Stimulated activated effector memory CD8-positive, alpha-beta T cell treated with anti-CD3 and anti-CD28 coated beads, Interleukin-12 subunit alpha, Interleukin-12 subunit beta, amount 100 ng/mL, for 72 hours (primary cell): ENCODE measurements around the gene OFD1.

ENCODE experiments used
- ATAC-seq: fragments of 150-1000 bp; cut with Tn5 transposase; 2 replicates; pipeline ENCODE4 v1.10.0; 2021
- DNase-seq, 2 donors: peaks; one replicate each; pipeline ENCODE4 v3.0.0; 2021 to 2022; ENCODE audit warnings: low spot score in 2 of 2
- H3K27ac Mint-ChIP-seq: one replicate; pipeline ENCODE4 v1.8.0; 2022; ENCODE audit warnings: mild to moderate bottlenecking, mixed read lengths
- H3K36me3 Mint-ChIP-seq: one replicate; pipeline ENCODE4 v1.8.0; 2022; ENCODE audit warnings: mild to moderate bottlenecking, mixed read lengths
- H3K4me1 Mint-ChIP-seq: one replicate; pipeline ENCODE4 v1.8.0; 2022; ENCODE audit warnings: mixed read lengths
- H3K4me3 Mint-ChIP-seq: one replicate; pipeline ENCODE4 v1.8.0; 2022; ENCODE audit warnings: mild to moderate bottlenecking, mixed read lengths
- H3K9me3 Mint-ChIP-seq: one replicate; pipeline ENCODE4 v1.8.0; 2022; ENCODE audit warnings: mixed read lengths

OFD1 gene

DNA sequence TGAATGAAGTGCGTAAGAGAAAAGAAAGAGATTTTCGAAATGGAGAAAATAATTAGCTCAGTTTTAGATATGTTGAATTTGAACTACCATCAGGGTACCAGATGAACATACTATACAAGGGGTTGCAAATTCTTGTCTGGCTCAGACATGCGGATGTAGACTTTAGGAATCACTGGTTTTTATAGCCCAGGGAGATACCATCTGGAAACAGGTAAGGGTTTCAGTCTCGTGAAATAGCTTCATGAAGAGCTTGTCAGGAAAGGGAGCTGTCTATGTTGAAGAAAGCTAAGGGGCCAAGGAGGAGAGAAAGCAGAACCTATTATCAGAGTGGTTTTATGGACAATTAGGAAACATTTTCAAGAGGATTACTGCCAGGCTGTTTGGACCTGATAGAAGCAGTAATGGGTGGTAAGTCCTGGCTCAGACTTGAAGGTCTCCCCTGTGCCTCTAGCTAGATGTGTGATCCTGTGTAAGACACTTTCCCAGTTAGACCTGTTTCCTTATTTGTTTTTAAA is 38.9 kb upstream of the OFD1 start:
- ATAC-seq (no peak), DNase-seq (no peak)
- Mint-ChIP-seq H3K27ac (peak overlapping the region; percentile 30), H3K9me3 (no peaks in the 10 kb centered on the region), H3K36me3 (peaks cover 42% of the 10 kb centered on the region), H3K4me3 (no peak overlapping the region), H3K4me1 (peaks cover 64% of the 10 kb centered on the region)

GRCh38 chrX:13697455-13697854 is 37.1 kb upstream of the OFD1 start:
- peak; percentile 77 for ATAC-seq
- Mint-ChIP-seq H3K4me3 (peak overlapping the region; percentile 33), H3K27ac (peak overlapping the region; percentile 75)

DNA sequence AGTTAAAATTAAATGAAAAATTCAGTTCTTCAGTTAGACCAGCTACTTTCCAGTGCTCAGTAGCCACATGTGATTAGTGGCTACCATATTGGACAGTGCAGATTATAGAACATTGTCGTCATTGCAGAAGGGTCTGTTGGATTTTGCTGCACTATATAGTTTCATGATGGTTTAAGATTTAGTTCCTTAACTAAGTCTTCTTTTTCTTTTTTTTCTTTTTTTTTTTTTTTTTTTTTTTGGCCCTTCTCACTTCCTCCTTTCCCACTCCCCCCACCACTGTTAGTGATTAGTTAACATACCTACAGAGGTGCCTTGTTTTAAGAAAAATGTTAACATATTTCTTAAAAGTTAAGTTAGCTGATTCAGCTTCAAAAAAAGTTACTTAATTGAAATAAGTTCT is 36.6 kb upstream of the OFD1 start:
- DNase-seq (no peak), ATAC-seq (no peak)
- peaks cover 66% of the 10 kb centered on the region for H3K4me1 Mint-ChIP-seq
- no peaks in the 10 kb centered on the region for H3K9me3 Mint-ChIP-seq
- H3K27ac Mint-ChIP-seq, result no peak overlapping the region
- H3K36me3 Mint-ChIP-seq, result peaks cover 33% of the 10 kb centered on the region
- H3K4me3 Mint-ChIP-seq, result no peak overlapping the region

More at GRCh38 chrX:13697455-13697854, 37.1 kb upstream of the OFD1 start:
- H3K9me3 Mint-ChIP-seq, result no peaks in the 10 kb centered on the region
- H3K36me3 Mint-ChIP-seq, result peaks cover 35% of the 10 kb centered on the region
- peaks cover 66% of the 10 kb centered on the region for H3K4me1 Mint-ChIP-seq
- no peak for DNase-seq

DNA sequence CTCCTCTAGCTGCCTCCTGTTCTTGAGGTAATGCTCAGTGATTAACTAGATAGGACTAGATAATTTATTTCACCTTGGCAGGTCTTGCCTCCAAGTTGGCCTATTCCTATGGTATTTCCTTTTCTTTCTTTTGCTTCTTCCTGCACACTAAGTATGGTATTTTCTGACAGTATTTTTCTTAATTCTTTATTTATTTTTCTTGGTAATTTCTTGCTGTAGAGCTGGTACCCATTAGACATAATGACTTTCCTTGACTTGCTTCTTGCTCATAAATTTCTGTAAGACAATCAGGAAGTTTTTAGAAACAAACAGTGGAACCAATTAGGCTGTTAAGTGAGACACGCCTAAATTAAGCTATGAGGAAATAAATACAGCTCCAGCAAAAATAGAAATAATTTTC is 36.1 kb upstream of the OFD1 start:
- Mint-ChIP-seq H3K4me1 (peaks cover 66% of the 10 kb centered on the region), H3K9me3 (no peaks in the 10 kb centered on the region), H3K4me3 (no peak overlapping the region), H3K27ac (no peak overlapping the region), H3K36me3 (peaks cover 29% of the 10 kb centered on the region)
- DNase-seq, result no peak
- ATAC-seq, result no peak

GRCh38 chrX:13699183-13699826 is 35.2 kb upstream of the OFD1 start:
- peaks cover 70% of the 10 kb centered on the region for H3K4me1 Mint-ChIP-seq
- DNase-seq (no peak), ATAC-seq (peak; percentile 88)
- no peak overlapping the region for H3K27ac Mint-ChIP-seq
- no peaks in the 10 kb centered on the region for H3K9me3 Mint-ChIP-seq
- H3K36me3 Mint-ChIP-seq, result peaks cover 32% of the 10 kb centered on the region
- H3K4me3 Mint-ChIP-seq, result no peak overlapping the region

- Mint-ChIP-seq H3K4me3 (no peak overlapping the region), H3K4me1 (peaks cover 64% of the 10 kb centered on the region), H3K27ac (no peak overlapping the region), H3K36me3 (peaks cover 41% of the 10 kb centered on the region), H3K9me3 (no peaks in the 10 kb centered on the region)
- DNase-seq (no peak), ATAC-seq (no peak)
These were observed 34.2 kb upstream of the OFD1 start for GRCh38 chrX:13700380-13700779.

- H3K27ac Mint-ChIP-seq, result peak overlapping the region; percentile 85
- no peak for DNase-seq
- H3K4me3 Mint-ChIP-seq, result no peak overlapping the region
- ATAC-seq, result no peak
- H3K9me3 Mint-ChIP-seq, result no peaks in the 10 kb centered on the region
- peaks cover 54% of the 10 kb centered on the region for H3K4me1 Mint-ChIP-seq
- peaks cover 55% of the 10 kb centered on the region for H3K36me3 Mint-ChIP-seq
These were observed 32.3 kb upstream of the OFD1 start for GRCh38 chrX:13702111-13702789.

DNA sequence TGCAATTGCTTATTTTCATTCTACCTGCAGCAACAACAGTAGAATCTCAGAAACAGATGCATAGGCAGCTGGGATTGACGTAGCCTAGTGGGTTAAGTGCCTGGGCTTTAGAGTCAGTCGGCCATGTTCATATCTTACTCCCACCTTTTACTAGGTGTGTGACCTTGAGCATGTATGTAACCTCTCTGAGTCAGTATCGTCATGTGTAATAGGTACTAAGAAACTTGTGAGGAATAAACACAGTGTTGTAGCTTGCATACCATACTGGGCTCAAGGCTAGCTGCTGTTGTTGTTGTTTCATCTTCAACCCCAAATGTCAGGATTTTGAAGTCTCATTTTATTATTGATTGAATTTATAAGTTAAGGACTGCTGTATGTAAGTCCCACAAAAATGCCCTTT is 31.4 kb upstream of the OFD1 start:
- no peak for DNase-seq
- Mint-ChIP-seq H3K4me3 (no peak overlapping the region), H3K4me1 (peaks cover 53% of the 10 kb centered on the region), H3K27ac (peak overlapping the region; percentile 18), H3K9me3 (no peaks in the 10 kb centered on the region), H3K36me3 (peaks cover 54% of the 10 kb centered on the region)
- ATAC-seq, result peak; percentile 73

GRCh38 chrX:13703589-13703988 is 31.0 kb upstream of the OFD1 start:
- H3K4me3 Mint-ChIP-seq, result peak overlapping the region; percentile 26
- peaks cover 53% of the 10 kb centered on the region for H3K4me1 Mint-ChIP-seq
- no peaks in the 10 kb centered on the region for H3K9me3 Mint-ChIP-seq
- peaks cover 58% of the 10 kb centered on the region for H3K36me3 Mint-ChIP-seq
- no peak for DNase-seq
- peak; percentile 43 for ATAC-seq
- peak overlapping the region; percentile 18 for H3K27ac Mint-ChIP-seq

GRCh38 chrX:13711141-13711540 is 23.4 kb upstream of the OFD1 start:
- Mint-ChIP-seq H3K36me3 (peaks cover 92% of the 10 kb centered on the region), H3K27ac (peak overlapping the region; percentile 68), H3K9me3 (no peaks in the 10 kb centered on the region), H3K4me1 (peaks cover 14% of the 10 kb centered on the region), H3K4me3 (no peak overlapping the region)
- ATAC-seq (no peak), DNase-seq (no peak)

GRCh38 chrX:13716455-13716854 is 18.1 kb upstream of the OFD1 start:
- peak overlapping the region; percentile 81 for H3K27ac Mint-ChIP-seq
- peaks cover 16% of the 10 kb centered on the region for H3K4me1 Mint-ChIP-seq
- DNase-seq, result no peak
- H3K9me3 Mint-ChIP-seq, result no peaks in the 10 kb centered on the region
- H3K36me3 Mint-ChIP-seq, result peaks cover 95% of the 10 kb centered on the region
- ATAC-seq, result peak; percentile 98
- peak overlapping the region; percentile 38 for H3K4me3 Mint-ChIP-seq

DNA sequence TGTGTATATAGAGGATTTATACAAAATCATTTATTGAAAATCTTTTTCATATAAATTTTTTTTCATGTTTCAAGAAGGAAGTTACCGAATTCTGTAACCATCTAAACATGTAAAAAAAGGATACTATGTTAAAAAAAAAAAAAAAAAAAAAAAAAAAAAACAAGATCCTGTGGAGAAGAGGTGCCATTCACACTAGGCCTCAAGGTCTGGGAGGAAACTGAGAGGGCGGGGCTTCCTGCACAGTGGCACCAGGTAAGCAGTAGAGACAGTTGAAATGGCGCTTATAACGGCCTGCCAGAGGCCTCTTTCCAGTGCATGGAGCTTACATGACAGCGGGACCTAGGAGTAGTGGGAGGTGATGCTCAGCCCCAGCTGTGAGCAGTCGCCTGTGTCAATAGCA is 17.6 kb upstream of the OFD1 start:
- peaks cover 16% of the 10 kb centered on the region for H3K4me1 Mint-ChIP-seq

GRCh38 chrX:13717700-13718472 is 16.7 kb upstream of the OFD1 start:
- peaks cover 20% of the 10 kb centered on the region for H3K4me1 Mint-ChIP-seq
- no peak for DNase-seq
- H3K4me3 Mint-ChIP-seq, result no peak overlapping the region
- peaks cover 81% of the 10 kb centered on the region for H3K36me3 Mint-ChIP-seq
- H3K27ac Mint-ChIP-seq, result no peak overlapping the region
- no peaks in the 10 kb centered on the region for H3K9me3 Mint-ChIP-seq
- ATAC-seq, result no peak

More for the DNA sequence above, 17.6 kb upstream of the OFD1 start:
- H3K36me3 Mint-ChIP-seq, result peaks cover 90% of the 10 kb centered on the region
- peak overlapping the region; percentile 80 for H3K27ac Mint-ChIP-seq
- no peak overlapping the region for H3K4me3 Mint-ChIP-seq
- no peaks in the 10 kb centered on the region for H3K9me3 Mint-ChIP-seq
- ATAC-seq, result peak; percentile 34
- DNase-seq, result no peak

- H3K4me1 Mint-ChIP-seq, result peaks cover 32% of the 10 kb centered on the region
- H3K4me3 Mint-ChIP-seq, result no peak overlapping the region
- ATAC-seq, result peak; percentile 44
- H3K36me3 Mint-ChIP-seq, result peaks cover 71% of the 10 kb centered on the region
- no peaks in the 10 kb centered on the region for H3K9me3 Mint-ChIP-seq
- peak overlapping the region; percentile 50 for H3K27ac Mint-ChIP-seq
- DNase-seq, result no peak
These were observed 15.2 kb upstream of the OFD1 start for GRCh38 chrX:13719192-13719856.

GRCh38 chrX:13721371-13721770 is 13.2 kb upstream of the OFD1 start:
- Mint-ChIP-seq H3K9me3 (no peaks in the 10 kb centered on the region), H3K4me1 (peaks cover 42% of the 10 kb centered on the region), H3K36me3 (peaks cover 51% of the 10 kb centered on the region), H3K4me3 (no peak overlapping the region), H3K27ac (peak overlapping the region; percentile 65)
- DNase-seq (no peak), ATAC-seq (no peak)
